Measurements from ENCODE around the gene CXXC5.
"Not testable (repeated sequence)": the region's sequence is repeated elsewhere in the genome, so short reads cannot be mapped to it uniquely, and the experiment has no call there.

The CXXC5 gene

GRCh38 chr5:139696894-139697658 lies 48.9 kb downstream of the CXXC5 start:
- no peak for DNase-seq

GRCh38 chr5:139698490-139699146 lies 50.5 kb downstream of the CXXC5 start:
- peak; percentile 65 for DNase-seq

GRCh38 chr5:139699351-139699750 lies 51.2 kb downstream of the CXXC5 start:
- no peak for DNase-seq

- no peak for DNase-seq
Measured at GRCh38 chr5:139700711-139701055, 52.5 kb downstream of the CXXC5 start.

GRCh38 chr5:139701056-139701741 lies 53.0 kb downstream of the CXXC5 start:
- no peak for DNase-seq

GRCh38 chr5:139702548-139702947 lies 54.4 kb downstream of the CXXC5 start:
- no peak for DNase-seq

GRCh38 chr5:139704748-139705147 lies 56.6 kb downstream of the CXXC5 start:
- DNase-seq = no peak

- DNase-seq = no peak
Measured at GRCh38 chr5:139705191-139705590, 57.0 kb downstream of the CXXC5 start.

- no peak for DNase-seq
Measured at GRCh38 chr5:139705655-139706587, 57.8 kb downstream of the CXXC5 start.

- no peak for DNase-seq
Measured at GRCh38 chr5:139707445-139708003, 59.4 kb downstream of the CXXC5 start.

GRCh38 chr5:139708434-139708861 lies 60.3 kb downstream of the CXXC5 start:
- no peak for DNase-seq

- peak; percentile 21 for DNase-seq
Measured at GRCh38 chr5:139708877-139709581, 60.9 kb downstream of the CXXC5 start.

- DNase-seq = no peak
Measured at GRCh38 chr5:139709582-139710318, 61.6 kb downstream of the CXXC5 start.

- DNase-seq = peak; percentile 40
Measured at GRCh38 chr5:139710319-139711066, 62.3 kb downstream of the CXXC5 start.

- DNase-seq = peak; percentile 76
Measured at GRCh38 chr5:139711067-139711905, 63.1 kb downstream of the CXXC5 start.

GRCh38 chr5:139711906-139712224 lies 63.7 kb downstream of the CXXC5 start:
- no peak for DNase-seq

- DNase-seq = no peak
Measured at GRCh38 chr5:139712412-139712811, 64.3 kb downstream of the CXXC5 start.

GRCh38 chr5:139713898-139714297 lies 65.7 kb downstream of the CXXC5 start:
- not testable (repeated sequence) for DNase-seq

- no peak for DNase-seq
Measured at GRCh38 chr5:139717221-139717620, 69.1 kb downstream of the CXXC5 start.
